Activated CD8-positive, alpha-beta memory T cell treated with anti-CD3 and anti-CD28 coated beads, Interleukin-2, amount 50 U/mL, for 4 hours (primary cell): Measurements from ENCODE around the gene RPLP2.

Experiments
- DNase-seq: peaks from one replicate; pipeline ENCODE4 v3.0.0-alpha.2; 2020

The RPLP2 gene

DNA sequence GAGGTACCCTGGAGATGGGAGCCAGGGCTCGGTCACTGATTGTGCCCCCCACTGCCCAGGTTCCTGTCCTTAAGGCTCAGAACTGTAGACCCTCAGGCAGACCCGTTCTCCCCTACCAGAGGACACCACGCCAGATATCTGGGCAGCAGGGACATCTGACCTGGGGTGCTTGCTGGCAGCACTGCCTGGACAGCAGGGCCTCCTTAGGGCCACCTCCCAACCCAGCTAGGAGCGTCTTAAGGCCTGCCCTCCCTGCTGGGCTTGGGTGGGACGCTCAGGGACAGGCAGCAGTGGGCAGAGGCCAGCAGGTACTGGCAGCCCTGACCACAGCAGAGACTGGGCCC, 29.5 kb downstream of the RPLP2 start:
- no peak for DNase-seq

GRCh38 chr11:839875-840617, 30.3 kb downstream of the RPLP2 start:
- DNase-seq = no peak

GRCh38 chr11:841981-842369, 32.2 kb downstream of the RPLP2 start:
- DNase-seq = no peak

DNA sequence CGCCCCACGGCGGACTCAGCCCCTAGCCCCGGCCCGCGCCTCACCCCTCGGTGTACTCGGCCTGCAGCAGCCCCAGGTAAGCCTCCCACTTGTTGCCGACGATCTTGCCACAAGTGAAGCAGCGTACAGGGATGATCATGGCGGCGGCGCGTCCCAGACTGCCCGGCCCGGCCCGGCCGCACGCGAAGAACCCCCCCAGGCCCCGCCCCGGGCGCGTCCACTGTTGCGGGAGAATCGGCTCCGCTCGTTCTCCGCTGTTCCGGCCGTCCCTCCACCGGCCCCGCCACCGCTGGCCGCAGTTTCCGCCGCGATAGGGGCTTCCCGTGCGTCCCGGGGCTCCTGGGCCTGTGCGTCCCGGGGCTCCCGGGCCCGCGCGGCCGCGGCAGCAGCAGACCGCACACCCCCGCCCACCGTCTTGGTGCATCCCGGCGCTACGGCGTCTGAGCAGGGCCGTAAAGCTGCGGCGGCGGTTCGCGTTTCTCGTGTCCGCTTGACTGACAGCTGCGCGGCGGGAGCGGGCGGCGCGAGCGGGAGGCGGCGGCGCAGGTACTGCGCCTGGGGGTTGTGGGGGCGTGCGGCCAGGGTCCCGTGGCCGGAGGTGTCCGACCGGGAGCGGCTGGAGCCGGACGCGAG, 32.7 kb downstream of the RPLP2 start, which contains the start of the genes POLR2L and TSPAN4:
Gene POLR2L (minus strand): TSS at position 160 of the 633 bp plus-strand sequence. CDS start 21 bp downstream, at position 139.
Gene TSPAN4 (plus strand): TSS at position 483 of the 633 bp plus-strand sequence. CDS start 7,453 bp downstream, outside the sequence.
- peak; percentile 89 for DNase-seq

DNA sequence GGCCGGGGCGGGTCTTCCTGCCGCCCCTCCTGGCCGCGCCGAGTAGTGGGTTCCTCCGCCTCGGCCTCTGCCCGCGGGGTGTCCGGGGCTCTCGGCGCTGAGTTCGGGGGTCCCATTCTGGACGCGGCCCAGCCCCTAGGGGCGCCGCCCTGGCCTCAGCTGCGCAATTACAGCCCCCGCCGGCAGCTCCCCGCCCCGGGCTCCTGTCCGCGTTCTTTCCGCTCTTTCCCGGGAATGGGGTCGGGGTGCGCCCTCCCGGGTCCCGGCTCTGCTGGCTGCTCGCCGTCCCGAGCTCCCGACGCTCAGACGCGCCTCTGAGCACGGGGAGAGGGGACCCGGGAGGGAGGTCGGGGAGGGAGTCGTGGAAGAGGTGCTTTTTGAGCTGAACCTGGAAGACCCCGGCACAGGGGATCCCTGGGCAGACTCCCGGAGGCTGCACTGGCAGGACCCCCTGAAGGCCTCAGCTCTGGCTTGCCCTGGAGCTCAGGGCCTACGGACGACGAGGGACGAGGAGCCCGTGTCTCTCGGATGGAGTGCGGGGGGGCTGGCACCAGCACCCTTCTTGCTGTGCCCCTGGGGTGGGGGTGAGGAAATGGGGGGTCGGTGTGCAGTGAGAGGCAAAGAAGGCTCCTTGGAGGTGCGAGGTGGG, 33.4 kb downstream of the RPLP2 start:
- no peak for DNase-seq

- no peak for DNase-seq
Measured at GRCh38 chr11:843818-844692, 34.3 kb downstream of the RPLP2 start.

DNA sequence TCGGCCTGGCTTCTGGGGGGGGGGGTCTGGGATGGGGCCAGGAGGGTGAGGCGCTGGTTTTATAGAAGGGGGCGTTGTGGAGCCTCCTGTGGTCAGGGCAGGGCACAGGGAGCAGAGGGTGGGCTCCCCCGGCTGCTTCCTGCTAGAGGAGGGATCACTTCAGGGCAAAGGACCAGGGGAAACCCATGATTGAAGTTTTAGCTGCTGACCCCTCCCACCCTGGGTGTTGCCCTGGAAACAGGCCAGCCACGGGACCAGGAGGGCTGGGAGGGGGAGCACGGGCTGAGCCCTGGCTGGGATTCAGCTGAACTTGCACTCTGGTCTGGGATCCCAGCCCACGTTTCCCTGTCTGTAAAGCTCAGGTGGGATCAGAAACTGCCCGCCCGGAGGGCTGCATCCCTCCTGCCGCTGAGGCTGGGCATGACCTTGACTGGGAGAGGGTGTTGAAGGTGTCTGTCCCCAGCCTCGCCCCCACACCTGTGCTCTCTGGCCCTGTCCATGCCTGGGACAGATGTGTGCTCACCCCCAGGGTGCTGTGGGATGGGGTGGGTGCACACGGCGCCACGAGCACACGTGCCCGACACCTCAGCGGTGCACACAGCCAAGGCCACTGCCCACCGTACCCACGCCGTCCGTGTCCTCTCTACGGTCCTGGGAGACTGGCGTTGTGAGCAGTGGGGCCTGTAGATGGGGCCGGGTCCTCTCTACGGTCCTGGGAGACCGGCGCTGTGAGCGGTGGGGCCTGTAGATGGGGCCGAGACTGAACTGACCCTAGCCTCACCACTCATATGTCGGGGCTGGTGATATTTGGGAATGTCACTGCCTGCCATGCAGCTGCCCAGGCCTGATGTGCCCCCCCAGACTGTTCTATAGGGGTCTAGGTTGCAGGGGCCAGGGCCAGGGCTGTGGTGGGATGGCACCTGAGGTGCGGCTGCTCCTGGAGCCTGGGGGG, 35.2 kb downstream of the RPLP2 start:
- no peak for DNase-seq

DNA sequence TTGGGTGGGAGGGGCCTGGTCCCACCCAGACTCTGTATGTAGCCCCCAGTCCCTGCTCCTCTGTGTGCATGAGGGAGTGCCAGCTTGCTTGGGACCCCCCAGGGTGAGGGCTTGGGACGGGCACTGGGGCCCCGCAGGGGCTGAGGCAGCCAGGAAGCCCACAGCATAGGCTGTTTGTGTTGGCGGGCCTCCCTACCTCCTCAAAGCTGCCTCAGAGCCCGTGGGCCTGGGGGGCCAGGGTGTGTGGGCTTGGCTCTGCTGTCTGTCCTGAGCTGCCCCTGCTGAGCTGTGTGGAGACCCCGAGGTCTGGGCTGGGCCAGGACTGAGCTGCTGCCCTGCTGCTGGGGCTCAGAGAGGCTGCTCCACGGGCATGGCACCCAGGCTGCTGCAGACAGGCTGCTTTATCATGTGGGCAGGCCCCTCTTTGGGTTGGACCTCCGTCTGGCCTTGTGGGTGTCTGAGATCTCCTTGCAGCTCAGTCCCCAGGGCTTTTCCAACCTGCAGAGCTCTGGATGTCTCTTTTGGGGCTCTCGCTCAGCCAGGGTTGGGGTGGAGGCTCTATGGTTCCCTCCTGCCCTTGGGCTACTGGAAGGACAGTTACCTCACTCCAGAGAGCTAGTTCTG, 36.2 kb downstream of the RPLP2 start:
- no peak for DNase-seq

- no peak for DNase-seq
Measured at GRCh38 chr11:846496-847098, 36.8 kb downstream of the RPLP2 start.

DNA sequence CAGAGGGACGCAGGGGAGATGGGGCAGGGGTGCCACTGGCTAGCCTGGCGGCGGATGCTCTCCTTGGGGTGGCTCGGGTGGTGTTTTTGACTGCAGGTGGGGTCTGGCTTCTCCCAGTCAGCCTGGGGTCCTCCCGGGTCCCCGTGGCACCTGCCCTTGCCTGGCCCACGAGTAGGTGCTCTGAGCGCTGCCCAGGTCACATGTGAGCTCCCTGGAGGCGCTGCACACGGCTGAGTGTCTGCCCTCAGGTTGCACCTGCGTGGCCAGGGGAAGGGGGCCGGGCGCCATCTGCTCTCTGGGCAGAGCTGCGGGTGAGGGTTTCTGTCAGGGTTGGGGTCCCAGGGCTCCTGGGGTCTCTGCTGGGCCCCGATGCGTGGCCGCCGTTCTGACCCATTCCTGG, 38.1 kb downstream of the RPLP2 start:
- no peak for DNase-seq

- DNase-seq = peak; percentile 73
Measured at GRCh38 chr11:848380-848931, 38.7 kb downstream of the RPLP2 start.

DNA sequence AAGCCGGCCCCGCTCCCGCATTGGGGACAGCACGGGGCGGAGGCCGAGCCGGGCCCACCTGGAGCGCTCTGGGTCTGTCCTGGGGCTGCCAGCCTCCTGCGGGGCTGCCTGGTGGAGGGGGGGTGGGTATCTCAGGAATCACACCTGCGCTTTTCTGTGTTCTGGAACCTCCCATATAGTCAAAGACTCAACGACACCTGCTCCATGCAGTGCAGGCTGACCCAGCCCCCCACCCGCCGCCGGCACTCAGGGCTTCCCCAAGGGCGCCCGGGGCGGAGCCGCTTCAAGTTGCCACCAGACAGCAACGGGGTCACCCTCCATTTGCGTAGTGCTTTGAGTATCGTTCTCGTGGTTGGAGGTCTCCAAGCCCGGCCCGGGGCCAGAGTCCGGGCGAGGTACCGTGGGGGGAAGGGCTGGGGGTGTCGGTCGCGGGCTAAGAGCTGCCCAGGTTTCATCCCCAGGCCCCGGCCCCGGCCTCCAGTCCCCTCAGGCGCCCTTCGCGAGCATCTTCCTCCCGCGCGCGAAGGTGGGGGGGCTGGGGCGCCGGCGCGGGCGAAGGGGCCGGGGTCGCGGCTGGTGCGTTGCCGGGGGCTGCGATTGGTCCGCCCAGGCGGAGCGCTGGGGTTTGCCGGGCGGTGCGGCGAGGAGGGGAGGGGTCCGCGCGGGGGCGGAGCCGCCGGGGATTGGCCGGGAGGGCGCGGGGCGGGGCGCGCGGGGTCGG, 39.5 kb downstream of the RPLP2 start:
- no peak for DNase-seq

DNA sequence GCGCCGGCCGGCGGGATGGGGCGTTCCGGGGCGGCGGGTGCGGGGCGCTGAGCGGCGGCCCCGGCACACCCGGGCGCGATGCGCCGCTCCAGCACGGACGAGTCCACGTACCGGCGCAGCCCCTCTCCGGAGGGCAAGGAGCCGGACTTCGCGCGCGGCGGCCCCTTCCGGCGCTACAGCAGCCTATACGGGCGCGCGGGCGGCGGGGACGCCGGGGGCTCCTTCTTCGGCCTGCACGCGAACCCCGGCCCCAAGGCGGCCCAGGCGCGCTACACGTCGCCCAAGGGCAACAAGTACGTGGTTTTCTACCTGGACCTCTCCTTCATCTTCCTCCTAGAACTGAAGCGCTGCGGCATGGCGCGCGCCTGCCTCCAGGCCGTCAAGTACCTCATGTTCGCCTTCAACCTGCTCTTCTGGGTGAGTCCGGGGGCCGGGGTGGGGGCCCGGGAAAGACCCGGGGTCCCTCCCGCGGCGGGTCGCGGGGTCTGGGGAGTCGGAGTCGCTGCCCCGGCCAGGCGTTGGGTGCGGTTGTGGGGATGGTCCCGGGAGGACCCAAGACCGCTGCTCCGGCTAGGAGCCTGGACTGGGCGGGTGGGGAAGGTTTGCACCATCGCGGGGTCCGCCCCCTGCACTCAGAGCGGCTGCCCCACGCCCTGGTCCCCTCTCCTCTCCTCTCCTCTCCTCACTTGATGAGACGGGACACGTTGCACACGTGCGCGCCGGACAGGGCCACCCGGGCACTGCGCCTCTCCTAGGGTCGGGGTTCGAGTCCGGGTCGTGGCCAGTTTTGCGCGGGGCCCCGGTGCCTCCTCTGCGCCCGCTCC, 40.4 kb downstream of the RPLP2 start:
- no peak for DNase-seq

GRCh38 chr11:850775-851763, 41.3 kb downstream of the RPLP2 start:
- no peak for DNase-seq

DNA sequence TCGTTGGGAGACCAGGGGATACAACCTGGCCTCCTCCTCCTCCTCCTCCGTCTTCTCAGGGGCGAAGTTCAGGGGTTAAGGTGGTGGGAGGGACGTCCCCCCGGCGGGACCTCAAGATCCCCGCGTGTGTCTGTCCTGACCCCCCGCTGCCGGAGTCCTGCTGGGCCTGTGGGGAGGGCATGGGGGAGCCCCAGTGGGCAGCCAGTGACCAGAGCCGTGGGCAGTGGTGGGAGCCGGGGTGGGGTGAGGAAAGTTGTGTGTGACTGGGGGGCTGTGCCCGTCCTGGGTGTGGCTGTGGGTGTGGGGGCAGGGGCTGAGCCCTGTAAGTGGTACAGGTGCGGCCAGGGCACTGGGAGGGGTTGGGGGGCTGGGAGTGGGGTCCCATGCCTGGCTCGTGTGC, 43.0 kb downstream of the RPLP2 start:
- no peak for DNase-seq

GRCh38 chr11:853682-854448, 44.1 kb downstream of the RPLP2 start:
- no peak for DNase-seq
